HepG2 (cell line): Measurements from ENCODE around the gene TXNL4B. TPM values are rescaled to one million over a fixed set of nuclear protein-coding genes. Genes with fewer than 3 reads are reported as not detected.

Experiments used
- CREM ChIP-seq, 2 experiments: sonication (generic) in 1 of 2; formaldehyde crosslinking in 1 of 2; IDR thresholded peaks; 2 replicates each; pipeline versions ENCODE4 v1.4.0 to v1.6.1; 2016 to 2020; ENCODE audit warnings: antibody characterized with exemption in 1 of 2, mild to moderate bottlenecking in 1 of 2, missing genetic modification reagents in 1 of 2
- DMAP1 ChIP-seq: IDR thresholded peaks from 2 replicates; pipeline ENCODE4 v1.6.1; 2016
- ERF ChIP-seq: IDR thresholded peaks from 2 replicates; pipeline ENCODE4 v1.6.1; 2018; ENCODE audit warnings: missing biosample characterization, missing genetic modification reagents
- MIXL1 ChIP-seq: IDR thresholded peaks from 2 replicates; pipeline ENCODE4 v1.6.1; 2016
- MTA3 ChIP-seq: sonication (generic); formaldehyde crosslinking; IDR thresholded peaks from 2 replicates; pipeline ENCODE4 v1.4.0; 2020; ENCODE audit warnings: missing genetic modification reagents
- RAD51 ChIP-seq: fragments of 450-650 bp; IDR thresholded peaks from 2 replicates; pipeline ENCODE4 v1.6.1; 2016; ENCODE audit warnings: borderline replicate concordance
- RCOR2 ChIP-seq: IDR thresholded peaks from 2 replicates; pipeline ENCODE4 v1.6.1; 2016; ENCODE audit warnings: missing biosample characterization, missing genetic modification reagents
- SIN3A ChIP-seq: IDR thresholded peaks from 2 replicates; pipeline ENCODE4 v1.6.1; 2011; ENCODE audit warnings: low read depth, mild to moderate bottlenecking, control low read depth, low read length, borderline replicate concordance
- WIZ ChIP-seq: sonication (generic); formaldehyde crosslinking; IDR thresholded peaks from 2 replicates; pipeline ENCODE4 v1.5.1; 2020; ENCODE audit warnings: mild to moderate bottlenecking, missing genetic modification reagents
- ZNF20 ChIP-seq: sonication (generic); formaldehyde crosslinking; IDR thresholded peaks from 2 replicates; pipeline ENCODE4 v1.4.0; 2020; ENCODE audit warnings: mild to moderate bottlenecking, moderate library complexity, missing genetic modification reagents
- ZNF207 ChIP-seq: fragments of 450-650 bp; IDR thresholded peaks from 2 replicates; pipeline ENCODE4 v1.6.1; 2016; ENCODE audit warnings: antibody characterized with exemption, borderline replicate concordance
- ZNF24 ChIP-seq: fragments of 450-650 bp; IDR thresholded peaks from 2 replicates; pipeline ENCODE4 v1.6.1; 2017; ENCODE audit warnings: antibody characterized with exemption, mild to moderate bottlenecking
- ZNF598 ChIP-seq: sonication (generic); formaldehyde crosslinking; IDR thresholded peaks from 2 replicates; pipeline ENCODE4 v1.5.1; 2020; ENCODE audit warnings: mild to moderate bottlenecking, missing genetic modification reagents, borderline replicate concordance
- polyA plus RNA-seq, 8 experiments: library from polyadenylated mRNA; depleted of rRNA in 3 of 8; stranded (reverse) in 7 of 8; unstranded in 1 of 8; fragments of >200 nt; fragmentation: Illumina TruSeq in 4 of 8; extraction: Trizol in 4 of 8; gene quantifications; 2 replicates each; pipeline versions ENCODE4 v1.2.1 to v1.2.3, GENCODE V29; 2011 to 2016; ENCODE audit warnings: low read depth in 4 of 8, missing spikeins in 1 of 8, mixed read lengths in 1 of 8; ENCODE audit not compliant: insufficient read depth in 1 of 8
- total RNA-seq, 5 experiments: library from RNA; depleted of rRNA; stranded (reverse); fragments of >200 nt; fragmentation: Illumina TruSeq; extraction: Trizol; gene quantifications; 2 replicates each; pipeline ENCODE4 v1.2.3, GENCODE V29; 2016; ENCODE audit warnings: low read depth in 1 of 5
- TF ChIP-seq, protein P1 (sequence below): sonication (generic); formaldehyde crosslinking; IDR thresholded peaks from 2 replicates; pipeline ENCODE4 v1.4.0; 2020; ENCODE audit warnings: mild to moderate bottlenecking, low read depth, missing genetic modification reagents
- TF ChIP-seq, protein P2 (sequence below): IDR thresholded peaks from 2 replicates; pipeline ENCODE4 v1.6.1; 2018; ENCODE audit warnings: missing genetic modification reagents, mild to moderate bottlenecking, missing compliant biosample characterization
- TF ChIP-seq, protein P3 (sequence below): IDR thresholded peaks from 2 replicates; pipeline ENCODE4 v1.6.1; 2018; ENCODE audit warnings: missing genetic modification reagents
- TF ChIP-seq, protein P4 (sequence below), 2 experiments: sonication (generic) in 1 of 2; formaldehyde crosslinking in 1 of 2; IDR thresholded peaks; 2 replicates each; pipeline versions ENCODE4 v1.4.0 to v1.6.1; 2016 to 2020; ENCODE audit warnings: borderline replicate concordance in 1 of 2, low read depth in 1 of 2, mild to moderate bottlenecking in 1 of 2, missing genetic modification reagents in 1 of 2
- TF ChIP-seq, protein P5 (sequence below), 2 experiments: sonication (generic) in 1 of 2; formaldehyde crosslinking in 1 of 2; IDR thresholded peaks; 2 replicates each; pipeline versions ENCODE4 v1.4.0 to v1.6.1; 2018 to 2020; ENCODE audit warnings: missing genetic modification reagents in 2 of 2, borderline replicate concordance in 1 of 2, low read depth in 1 of 2, mild to moderate bottlenecking in 1 of 2, missing biosample characterization in 1 of 2

Gene TXNL4B
- total and polyA plus RNA-seq, 2 of the 13 experiments (the other 11 are each of a cell fraction or from before 2014, with no cell fraction given) = 17.4 to 18.3 TPM

DNA sequence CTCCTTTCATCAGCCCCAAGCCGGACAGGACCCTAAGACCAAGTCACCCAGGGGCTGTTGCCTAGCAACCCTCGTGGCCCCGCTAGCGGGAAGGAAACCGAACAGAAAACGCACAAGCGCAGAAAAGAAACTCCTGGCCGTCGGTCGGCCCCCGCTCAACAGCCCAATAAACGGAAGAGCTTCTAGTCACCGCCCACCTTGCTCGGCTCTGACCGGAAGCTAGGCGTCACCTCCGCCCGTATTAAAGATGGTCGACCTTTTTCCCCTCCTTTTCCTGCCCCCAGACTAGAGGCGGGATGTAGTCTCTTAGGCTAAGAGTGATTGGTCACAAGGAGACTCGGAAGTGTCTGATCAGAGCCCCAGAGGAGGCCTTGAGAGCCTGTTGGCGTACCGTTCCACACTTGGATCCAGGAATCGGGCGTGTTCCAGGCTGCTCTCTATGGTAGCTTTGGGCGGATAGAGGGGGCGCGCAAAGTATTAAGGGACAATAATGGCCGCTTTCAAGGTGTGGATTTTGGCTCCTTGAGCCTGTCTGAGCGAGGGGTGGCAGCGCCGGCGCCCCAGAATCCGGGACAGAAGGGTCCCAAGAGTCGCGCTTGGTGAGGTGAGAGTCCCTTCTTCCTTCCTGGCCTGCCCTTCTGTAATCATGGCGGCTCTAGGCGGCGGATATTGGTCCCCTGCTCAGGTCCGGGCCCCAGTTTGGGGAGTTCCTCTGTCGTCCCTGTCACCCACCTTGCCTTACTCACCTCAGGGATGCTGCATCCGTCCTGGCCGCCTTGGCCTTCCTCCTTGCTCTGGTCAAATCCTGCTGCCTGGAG lies at the start of gene TXNL4B, which contains the start of gene DHX38 (continued):
- TF ChIP-seq, protein P1, sequence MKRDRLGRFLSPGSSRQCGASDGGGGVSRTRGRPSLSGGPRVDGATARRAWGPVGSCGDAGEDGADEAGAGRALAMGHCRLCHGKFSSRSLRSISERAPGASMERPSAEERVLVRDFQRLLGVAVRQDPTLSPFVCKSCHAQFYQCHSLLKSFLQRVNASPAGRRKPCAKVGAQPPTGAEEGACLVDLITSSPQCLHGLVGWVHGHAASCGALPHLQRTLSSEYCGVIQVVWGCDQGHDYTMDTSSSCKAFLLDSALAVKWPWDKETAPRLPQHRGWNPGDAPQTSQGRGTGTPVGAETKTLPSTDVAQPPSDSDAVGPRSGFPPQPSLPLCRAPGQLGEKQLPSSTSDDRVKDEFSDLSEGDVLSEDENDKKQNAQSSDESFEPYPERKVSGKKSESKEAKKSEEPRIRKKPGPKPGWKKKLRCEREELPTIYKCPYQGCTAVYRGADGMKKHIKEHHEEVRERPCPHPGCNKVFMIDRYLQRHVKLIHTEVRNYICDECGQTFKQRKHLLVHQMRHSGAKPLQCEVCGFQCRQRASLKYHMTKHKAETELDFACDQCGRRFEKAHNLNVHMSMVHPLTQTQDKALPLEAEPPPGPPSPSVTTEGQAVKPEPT (CRISPR knock-in tag) = no peak; the same call in 1 of the 2 replicates
- TF ChIP-seq, protein P2, sequence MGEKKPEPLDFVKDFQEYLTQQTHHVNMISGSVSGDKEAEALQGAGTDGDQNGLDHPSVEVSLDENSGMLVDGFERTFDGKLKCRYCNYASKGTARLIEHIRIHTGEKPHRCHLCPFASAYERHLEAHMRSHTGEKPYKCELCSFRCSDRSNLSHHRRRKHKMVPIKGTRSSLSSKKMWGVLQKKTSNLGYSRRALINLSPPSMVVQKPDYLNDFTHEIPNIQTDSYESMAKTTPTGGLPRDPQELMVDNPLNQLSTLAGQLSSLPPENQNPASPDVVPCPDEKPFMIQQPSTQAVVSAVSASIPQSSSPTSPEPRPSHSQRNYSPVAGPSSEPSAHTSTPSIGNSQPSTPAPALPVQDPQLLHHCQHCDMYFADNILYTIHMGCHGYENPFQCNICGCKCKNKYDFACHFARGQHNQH = peak; percentile 100
- TF ChIP-seq ZNF598 (CRISPR knock-in tag) (peak; percentile 84), ERF (CRISPR knock-in tag) (peak; percentile 68), SIN3A (peak; percentile 89), CREM (IDR thresholded peaks at IDR 0.05) (peak; percentile 99), CREM (CRISPR knock-in tag; IDR thresholded peaks at IDR 0.05) (no peak), RCOR2 (no peak), MTA3 (CRISPR knock-in tag) (no peak), WIZ (CRISPR knock-in tag) (no peak), ZNF24 (no peak), ZNF207 (no peak), MIXL1 (CRISPR knock-in tag) (peak; percentile 60; the same call in 1 of the 2 replicates), RAD51 (no peak), ZNF20 (CRISPR knock-in tag) (peak; percentile 34; the same call in 1 of the 2 replicates), DMAP1 (CRISPR knock-in tag) (peak; percentile 91)
- TF ChIP-seq, protein P3, sequence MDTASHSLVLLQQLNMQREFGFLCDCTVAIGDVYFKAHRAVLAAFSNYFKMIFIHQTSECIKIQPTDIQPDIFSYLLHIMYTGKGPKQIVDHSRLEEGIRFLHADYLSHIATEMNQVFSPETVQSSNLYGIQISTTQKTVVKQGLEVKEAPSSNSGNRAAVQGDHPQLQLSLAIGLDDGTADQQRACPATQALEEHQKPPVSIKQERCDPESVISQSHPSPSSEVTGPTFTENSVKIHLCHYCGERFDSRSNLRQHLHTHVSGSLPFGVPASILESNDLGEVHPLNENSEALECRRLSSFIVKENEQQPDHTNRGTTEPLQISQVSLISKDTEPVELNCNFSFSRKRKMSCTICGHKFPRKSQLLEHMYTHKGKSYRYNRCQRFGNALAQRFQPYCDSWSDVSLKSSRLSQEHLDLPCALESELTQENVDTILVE (CRISPR knock-in tag) = 0 out of 2 replicates have a peak, but pooled peaks have one; percentile 16
- TF ChIP-seq, protein P4, sequence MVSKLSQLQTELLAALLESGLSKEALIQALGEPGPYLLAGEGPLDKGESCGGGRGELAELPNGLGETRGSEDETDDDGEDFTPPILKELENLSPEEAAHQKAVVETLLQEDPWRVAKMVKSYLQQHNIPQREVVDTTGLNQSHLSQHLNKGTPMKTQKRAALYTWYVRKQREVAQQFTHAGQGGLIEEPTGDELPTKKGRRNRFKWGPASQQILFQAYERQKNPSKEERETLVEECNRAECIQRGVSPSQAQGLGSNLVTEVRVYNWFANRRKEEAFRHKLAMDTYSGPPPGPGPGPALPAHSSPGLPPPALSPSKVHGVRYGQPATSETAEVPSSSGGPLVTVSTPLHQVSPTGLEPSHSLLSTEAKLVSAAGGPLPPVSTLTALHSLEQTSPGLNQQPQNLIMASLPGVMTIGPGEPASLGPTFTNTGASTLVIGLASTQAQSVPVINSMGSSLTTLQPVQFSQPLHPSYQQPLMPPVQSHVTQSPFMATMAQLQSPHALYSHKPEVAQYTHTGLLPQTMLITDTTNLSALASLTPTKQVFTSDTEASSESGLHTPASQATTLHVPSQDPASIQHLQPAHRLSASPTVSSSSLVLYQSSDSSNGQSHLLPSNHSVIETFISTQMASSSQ (IDR thresholded peaks at IDR 0.05; ENCODE audit: low read depth) = peak; percentile 26; the same call in 1 of the 2 replicates
- TF ChIP-seq, protein P4 (CRISPR knock-in tag; IDR thresholded peaks at IDR 0.05; ENCODE audit: borderline replicate concordance) = peak; percentile 84; the same call in 1 of the 2 replicates
- TF ChIP-seq, protein P5, sequence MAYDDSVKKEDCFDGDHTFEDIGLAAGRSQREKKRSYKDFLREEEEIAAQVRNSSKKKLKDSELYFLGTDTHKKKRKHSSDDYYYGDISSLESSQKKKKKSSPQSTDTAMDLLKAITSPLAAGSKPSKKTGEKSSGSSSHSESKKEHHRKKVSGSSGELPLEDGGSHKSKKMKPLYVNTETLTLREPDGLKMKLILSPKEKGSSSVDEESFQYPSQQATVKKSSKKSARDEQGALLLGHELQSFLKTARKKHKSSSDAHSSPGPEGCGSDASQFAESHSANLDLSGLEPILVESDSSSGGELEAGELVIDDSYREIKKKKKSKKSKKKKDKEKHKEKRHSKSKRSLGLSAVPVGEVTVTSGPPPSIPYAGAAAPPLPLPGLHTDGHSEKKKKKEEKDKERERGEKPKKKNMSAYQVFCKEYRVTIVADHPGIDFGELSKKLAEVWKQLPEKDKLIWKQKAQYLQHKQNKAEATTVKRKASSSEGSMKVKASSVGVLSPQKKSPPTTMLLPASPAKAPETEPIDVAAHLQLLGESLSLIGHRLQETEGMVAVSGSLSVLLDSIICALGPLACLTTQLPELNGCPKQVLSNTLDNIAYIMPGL (CRISPR knock-in tag; IDR thresholded peaks at IDR 0.05; ENCODE audit: borderline replicate concordance in 1 of 2, low read depth in 1 of 2) = peak; percentile 53 to 70; a peak in 3 of 4 replicates
